HepG2 (cell line): ENCODE measurements around the gene RABL6. TPM values are rescaled to one million over a fixed set of nuclear protein-coding genes. Genes with fewer than 3 reads are reported as not detected.

Source experiments
- ATF7 ChIP-seq, 2 experiments: fragments of 450-650 bp in 1 of 2; sonication (generic) in 1 of 2; formaldehyde crosslinking in 1 of 2; IDR thresholded peaks; 2 replicates each; pipeline versions ENCODE4 v1.4.0 to v1.6.1; 2016 to 2020; ENCODE audit warnings: antibody characterized with exemption in 1 of 2, mild to moderate bottlenecking in 1 of 2, missing genetic modification reagents in 1 of 2
- CCAR2 ChIP-seq: fragments of 200-400 bp; formaldehyde crosslinking; optimal IDR thresholded peaks from 2 replicates; pipeline ENCODE3; 2018; ENCODE audit warnings: low read depth, mild to moderate bottlenecking, low read length, moderate library complexity
- EED ChIP-seq: sonication (generic); formaldehyde crosslinking; IDR thresholded peaks from 2 replicates; pipeline ENCODE4 v1.5.0; 2020; ENCODE audit warnings: mild to moderate bottlenecking, missing genetic modification reagents
- ETV5 ChIP-seq: IDR thresholded peaks from 2 replicates; pipeline ENCODE4 v1.6.1; 2018; ENCODE audit warnings: missing biosample characterization, missing genetic modification reagents, inconsistent platforms, borderline replicate concordance
- GATAD1 ChIP-seq: IDR thresholded peaks from 2 replicates; pipeline ENCODE4 v1.6.1; 2016; ENCODE audit warnings: missing genetic modification reagents, missing compliant biosample characterization
- MAFK ChIP-seq, 2 experiments: IDR thresholded peaks in 1 of 2; conservative IDR thresholded peaks in 1 of 2; 2 replicates each; pipeline ENCODE4 v1.6.1; 2011; ENCODE audit warnings: improper control_type of control experiment in 2 of 2, low read length in 2 of 2
- MED8 ChIP-seq: sonication (generic); formaldehyde crosslinking; IDR thresholded peaks from 2 replicates; pipeline ENCODE4 v1.8.1; 2023; ENCODE audit warnings: mild to moderate bottlenecking, missing genetic modification reagents; ENCODE audit not compliant: insufficient replicate concordance
- MTA3 ChIP-seq: sonication (generic); formaldehyde crosslinking; IDR thresholded peaks from 2 replicates; pipeline ENCODE4 v1.4.0; 2020; ENCODE audit warnings: missing genetic modification reagents
- RBAK ChIP-seq: sonication (generic); formaldehyde crosslinking; IDR thresholded peaks from 2 replicates; pipeline ENCODE4 v1.5.1; 2020; ENCODE audit warnings: mild to moderate bottlenecking, missing genetic modification reagents
- SETDB1 ChIP-seq: sonication (generic); formaldehyde crosslinking; IDR thresholded peaks from 2 replicates; pipeline ENCODE4 v1.5.1; 2020; ENCODE audit warnings: missing genetic modification reagents, mild to moderate bottlenecking, borderline replicate concordance
- SMAD1 ChIP-seq: sonication (generic); formaldehyde crosslinking; IDR thresholded peaks from 2 replicates; pipeline ENCODE4 v1.4.0; 2020; ENCODE audit warnings: missing genetic modification reagents, low read depth, mild to moderate bottlenecking, borderline replicate concordance
- TEAD2 ChIP-seq: sonication (generic); formaldehyde crosslinking; IDR thresholded peaks from 2 replicates; pipeline ENCODE4 v1.9.0; 2021; ENCODE audit warnings: missing genetic modification reagents
- ZBTB7A ChIP-seq: sonication (generic); formaldehyde crosslinking; IDR thresholded peaks from 2 replicates; pipeline ENCODE4 v1.8.0; 2022; ENCODE audit warnings: mild to moderate bottlenecking, missing genetic modification reagents
- ZMAT3 ChIP-seq: sonication (generic); formaldehyde crosslinking; conservative IDR thresholded peaks from 2 replicates; pipeline ENCODE4 v1.7.0; 2021; ENCODE audit warnings: missing genetic modification reagents
- ZNF484 ChIP-seq: sonication (generic); formaldehyde crosslinking; IDR thresholded peaks from 2 replicates; pipeline ENCODE4 v1.5.1; 2020; ENCODE audit warnings: mild to moderate bottlenecking, low read depth, missing genetic modification reagents, borderline replicate concordance
- ZNF550 ChIP-seq: sonication (generic); formaldehyde crosslinking; IDR thresholded peaks from 2 replicates; pipeline ENCODE4 v1.4.0; 2020; ENCODE audit warnings: mild to moderate bottlenecking, missing genetic modification reagents, borderline replicate concordance
- ZNF567 ChIP-seq: sonication (generic); formaldehyde crosslinking; IDR thresholded peaks from 2 replicates; pipeline ENCODE4 v1.8.1; 2023; ENCODE audit warnings: mild to moderate bottlenecking, missing genetic modification reagents, borderline replicate concordance
- ZNF577 ChIP-seq: sonication (generic); formaldehyde crosslinking; IDR thresholded peaks from 2 replicates; pipeline ENCODE4 v1.4.0; 2020; ENCODE audit warnings: mild to moderate bottlenecking, low read depth, missing genetic modification reagents, borderline replicate concordance
- ZNF703 ChIP-seq: sonication (generic); formaldehyde crosslinking; IDR thresholded peaks from 2 replicates; pipeline ENCODE4 v1.5.1; 2020; ENCODE audit warnings: missing genetic modification reagents, mild to moderate bottlenecking, moderate library complexity, borderline replicate concordance
- ZNF839 ChIP-seq: sonication (generic); formaldehyde crosslinking; IDR thresholded peaks from 2 replicates; pipeline ENCODE4 v1.4.0; 2020; ENCODE audit warnings: missing genetic modification reagents, mild to moderate bottlenecking, borderline replicate concordance
- ZSCAN31 ChIP-seq: sonication (generic); formaldehyde crosslinking; IDR thresholded peaks from 2 replicates; pipeline ENCODE4 v1.5.0; 2020; ENCODE audit warnings: low read depth, mild to moderate bottlenecking, missing genetic modification reagents
- polyA plus RNA-seq, 8 experiments: library from polyadenylated mRNA; depleted of rRNA in 3 of 8; stranded (reverse) in 7 of 8; unstranded in 1 of 8; fragments of >200 nt; fragmentation: Illumina TruSeq in 4 of 8; extraction: Trizol in 4 of 8; gene quantifications; 2 replicates each; pipeline versions ENCODE4 v1.2.1 to v1.2.3, GENCODE V29; 2011 to 2016; ENCODE audit warnings: low read depth in 4 of 8, missing spikeins in 1 of 8, mixed read lengths in 1 of 8; ENCODE audit not compliant: insufficient read depth in 1 of 8
- total RNA-seq, 5 experiments: library from RNA; depleted of rRNA; stranded (reverse); fragments of >200 nt; fragmentation: Illumina TruSeq; extraction: Trizol; gene quantifications; 2 replicates each; pipeline ENCODE4 v1.2.3, GENCODE V29; 2016; ENCODE audit warnings: low read depth in 1 of 5
- TF ChIP-seq, protein P1 (sequence below): IDR thresholded peaks from 2 replicates; pipeline ENCODE4 v1.6.1; 2016; ENCODE audit warnings: control low read depth
- TF ChIP-seq, protein P2 (sequence below): sonication (generic); formaldehyde crosslinking; IDR thresholded peaks from 2 replicates; pipeline ENCODE4 v1.5.1; 2020; ENCODE audit warnings: missing genetic modification reagents, mild to moderate bottlenecking, borderline replicate concordance
- TF ChIP-seq, protein P3 (sequence below): sonication (generic); formaldehyde crosslinking; IDR thresholded peaks from 2 replicates; pipeline ENCODE4 v1.4.0; 2020; ENCODE audit warnings: missing genetic modification reagents

The RABL6 gene
- total and polyA plus RNA-seq, 2 of the 13 experiments (the other 11 are each of a cell fraction or from before 2014, with no cell fraction given), result 81.5 to 125 TPM

DNA sequence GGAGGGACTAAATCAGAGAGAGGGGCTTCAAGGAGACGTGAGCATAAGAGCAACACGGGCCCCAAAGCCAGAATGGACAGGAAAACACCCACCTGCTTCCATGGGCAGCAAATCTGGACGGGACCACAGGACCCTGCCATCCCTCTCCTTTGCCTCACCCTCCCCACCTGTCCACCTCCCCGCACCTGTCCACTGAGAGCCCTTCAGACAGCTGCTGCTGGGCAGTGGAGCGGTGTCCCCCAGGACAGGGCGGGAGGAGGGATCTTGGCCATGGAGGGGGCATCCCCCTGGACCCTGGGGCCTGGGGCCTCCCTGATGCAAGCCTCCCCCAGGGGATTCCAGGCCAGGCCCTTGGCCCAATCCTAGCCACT is 9.1 kb upstream of the RABL6 start (continued):
- TF ChIP-seq, protein P1, sequence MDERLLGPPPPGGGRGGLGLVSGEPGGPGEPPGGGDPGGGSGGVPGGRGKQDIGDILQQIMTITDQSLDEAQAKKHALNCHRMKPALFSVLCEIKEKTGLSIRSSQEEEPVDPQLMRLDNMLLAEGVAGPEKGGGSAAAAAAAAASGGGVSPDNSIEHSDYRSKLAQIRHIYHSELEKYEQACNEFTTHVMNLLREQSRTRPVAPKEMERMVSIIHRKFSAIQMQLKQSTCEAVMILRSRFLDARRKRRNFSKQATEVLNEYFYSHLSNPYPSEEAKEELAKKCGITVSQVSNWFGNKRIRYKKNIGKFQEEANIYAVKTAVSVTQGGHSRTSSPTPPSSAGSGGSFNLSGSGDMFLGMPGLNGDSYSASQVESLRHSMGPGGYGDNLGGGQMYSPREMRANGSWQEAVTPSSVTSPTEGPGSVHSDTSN (CRISPR knock-in tag), result no peak
- TF ChIP-seq ZNF567 (no peak), ZMAT3 (CRISPR knock-in tag) (no peak), MTA3 (CRISPR knock-in tag) (no peak), EED (CRISPR knock-in tag) (no peak), ATF7 (IDR thresholded peaks at IDR 0.05) (no peak), ATF7 (CRISPR knock-in tag; IDR thresholded peaks at IDR 0.05) (no peak), ZNF577 (no peak), ZNF550 (CRISPR knock-in tag) (no peak), GATAD1 (CRISPR knock-in tag) (no peak), SETDB1 (CRISPR knock-in tag) (no peak), ZBTB7A (no peak), RBAK (CRISPR knock-in tag) (no peak), CCAR2 (no peak), MED8 (CRISPR knock-in tag) (no peak), ZNF703 (CRISPR knock-in tag) (no peak), ZNF484 (CRISPR knock-in tag) (no peak), ETV5 (CRISPR knock-in tag) (no peak), ZSCAN31 (no peak), MAFK (conservative IDR thresholded peaks at IDR 0.05 in 1 of 2, IDR thresholded peaks at IDR 0.05 in 1 of 2; ENCODE audit: low read length in 2 of 2) (no peak), SMAD1 (CRISPR knock-in tag) (0 out of 2 replicates have a peak, but pooled peaks have one; percentile 47), ZNF839 (CRISPR knock-in tag) (no peak), TEAD2 (CRISPR knock-in tag) (no peak)
- TF ChIP-seq, protein P2, sequence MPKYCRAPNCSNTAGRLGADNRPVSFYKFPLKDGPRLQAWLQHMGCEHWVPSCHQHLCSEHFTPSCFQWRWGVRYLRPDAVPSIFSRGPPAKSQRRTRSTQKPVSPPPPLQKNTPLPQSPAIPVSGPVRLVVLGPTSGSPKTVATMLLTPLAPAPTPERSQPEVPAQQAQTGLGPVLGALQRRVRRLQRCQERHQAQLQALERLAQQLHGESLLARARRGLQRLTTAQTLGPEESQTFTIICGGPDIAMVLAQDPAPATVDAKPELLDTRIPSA, result 0 out of 2 replicates have a peak, but pooled peaks have one; percentile 8
- TF ChIP-seq, protein P3, sequence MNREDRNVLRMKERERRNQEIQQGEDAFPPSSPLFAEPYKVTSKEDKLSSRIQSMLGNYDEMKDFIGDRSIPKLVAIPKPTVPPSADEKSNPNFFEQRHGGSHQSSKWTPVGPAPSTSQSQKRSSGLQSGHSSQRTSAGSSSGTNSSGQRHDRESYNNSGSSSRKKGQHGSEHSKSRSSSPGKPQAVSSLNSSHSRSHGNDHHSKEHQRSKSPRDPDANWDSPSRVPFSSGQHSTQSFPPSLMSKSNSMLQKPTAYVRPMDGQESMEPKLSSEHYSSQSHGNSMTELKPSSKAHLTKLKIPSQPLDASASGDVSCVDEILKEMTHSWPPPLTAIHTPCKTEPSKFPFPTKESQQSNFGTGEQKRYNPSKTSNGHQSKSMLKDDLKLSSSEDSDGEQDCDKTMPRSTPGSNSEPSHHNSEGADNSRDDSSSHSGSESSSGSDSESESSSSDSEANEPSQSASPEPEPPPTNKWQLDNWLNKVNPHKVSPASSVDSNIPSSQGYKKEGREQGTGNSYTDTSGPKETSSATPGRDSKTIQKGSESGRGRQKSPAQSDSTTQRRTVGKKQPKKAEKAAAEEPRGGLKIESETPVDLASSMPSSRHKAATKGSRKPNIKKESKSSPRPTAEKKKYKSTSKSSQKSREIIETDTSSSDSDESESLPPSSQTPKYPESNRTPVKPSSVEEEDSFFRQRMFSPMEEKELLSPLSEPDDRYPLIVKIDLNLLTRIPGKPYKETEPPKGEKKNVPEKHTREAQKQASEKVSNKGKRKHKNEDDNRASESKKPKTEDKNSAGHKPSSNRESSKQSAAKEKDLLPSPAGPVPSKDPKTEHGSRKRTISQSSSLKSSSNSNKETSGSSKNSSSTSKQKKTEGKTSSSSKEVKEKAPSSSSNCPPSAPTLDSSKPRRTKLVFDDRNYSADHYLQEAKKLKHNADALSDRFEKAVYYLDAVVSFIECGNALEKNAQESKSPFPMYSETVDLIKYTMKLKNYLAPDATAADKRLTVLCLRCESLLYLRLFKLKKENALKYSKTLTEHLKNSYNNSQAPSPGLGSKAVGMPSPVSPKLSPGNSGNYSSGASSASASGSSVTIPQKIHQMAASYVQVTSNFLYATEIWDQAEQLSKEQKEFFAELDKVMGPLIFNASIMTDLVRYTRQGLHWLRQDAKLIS, result no peak
